ENCODE results near the gene CARD8. TPM values are rescaled to one million over a fixed set of nuclear protein-coding genes. Genes with fewer than 3 reads are reported as not detected.

CARD8 gene
- polyA plus RNA-seq, 1 donor from 2014 or later: 23.0 TPM

DNA sequence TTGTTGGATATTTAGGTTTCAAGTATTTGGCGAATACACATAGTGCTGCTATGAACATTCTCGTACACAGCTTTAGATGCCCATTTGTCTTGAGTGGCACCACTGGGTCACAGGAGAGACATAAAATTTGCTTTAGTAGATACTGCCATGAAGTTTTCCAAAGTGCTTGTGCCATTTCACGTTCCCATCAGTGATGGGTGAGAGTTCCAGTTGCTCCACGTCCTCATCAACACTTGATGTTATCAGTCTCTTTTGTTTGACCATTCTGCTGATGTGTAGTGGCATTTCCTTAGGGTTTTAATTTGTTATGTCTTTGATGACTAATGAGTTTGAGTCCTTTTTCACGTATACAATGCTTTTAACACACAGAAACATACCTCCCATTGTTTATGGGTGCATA, 74.2 kb downstream of the CARD8 start:
- H3K36me3 ChIP-seq (ENCODE audit: insufficient read depth, low read length): no peaks in the 10 kb centered on the region
- no peak overlapping the region for H3K27ac ChIP-seq (ENCODE audit: low read length)
- H2AFZ ChIP-seq (ENCODE audit: low read depth, low read length): no peak overlapping the region
- no peaks in the 10 kb centered on the region for H3K79me2 ChIP-seq (replicated peaks; ENCODE audit: insufficient read depth, low read length)
- no peaks in the 10 kb centered on the region for H3K9me2 ChIP-seq (ENCODE audit: insufficient read depth, low read length)
- H3F3A ChIP-seq (ENCODE audit: insufficient read depth, low read length, poor library complexity, severe bottlenecking): no peaks in the 10 kb centered on the region
- H3K4me2 ChIP-seq (ENCODE audit: low read length): no peak overlapping the region
- no peak overlapping the region for H3K4me3 ChIP-seq (ENCODE audit: low read length)
- TF ChIP-seq TAF1 (IDR thresholded peaks at IDR 0.05; ENCODE audit: low read depth) (no peak), MXI1 (conservative IDR thresholded peaks at IDR 0.05; ENCODE audit: poor library complexity, severe bottlenecking) (no peak), POLR2AphosphoS5 (IDR thresholded peaks at IDR 0.05) (no peak)
- no peaks in the 10 kb centered on the region for H3K27me3 ChIP-seq (ENCODE audit: insufficient read depth, low read depth, low read length)
- no peak overlapping the region for H3K9ac ChIP-seq (ENCODE audit: low read length)
- H3K9me3 ChIP-seq (ENCODE audit: low read length): peaks cover 11% of the 10 kb centered on the region
- no peaks in the 10 kb centered on the region for H4K20me1 ChIP-seq (ENCODE audit: insufficient read depth)

DNA sequence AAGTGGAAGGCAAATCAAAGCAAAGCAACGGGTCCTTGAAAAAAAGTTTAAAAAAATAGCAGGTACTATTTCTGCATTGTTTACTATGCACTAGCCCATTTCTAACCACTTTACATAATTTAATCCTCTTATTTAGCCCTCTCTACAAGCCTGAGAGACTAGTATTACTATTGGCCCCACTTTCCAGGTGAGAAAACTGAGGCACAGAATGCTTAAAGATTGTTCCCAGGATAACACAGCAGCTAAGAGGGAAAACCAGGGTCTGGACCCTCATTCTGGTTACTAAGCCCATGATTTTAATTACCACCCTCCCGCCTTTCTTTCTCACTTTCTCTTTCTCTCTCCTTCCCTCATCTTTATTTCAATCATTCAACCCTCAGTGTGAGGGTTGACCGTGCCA, 79.5 kb downstream of the CARD8 start:
- no peak overlapping the region for H3K4me2 ChIP-seq (ENCODE audit: low read length)
- H3K9me2 ChIP-seq (ENCODE audit: insufficient read depth, low read length): no peaks in the 10 kb centered on the region
- no peaks in the 10 kb centered on the region for H3K27me3 ChIP-seq (ENCODE audit: insufficient read depth, low read depth, low read length)
- H3K9ac ChIP-seq (ENCODE audit: low read length): no peak overlapping the region
- H3K27ac ChIP-seq (ENCODE audit: low read length): no peak overlapping the region
- H3K36me3 ChIP-seq (ENCODE audit: insufficient read depth, low read length): no peaks in the 10 kb centered on the region
- H3K79me2 ChIP-seq (replicated peaks; ENCODE audit: insufficient read depth, low read length): peaks cover 3% of the 10 kb centered on the region
- no peak overlapping the region for H3K4me3 ChIP-seq (ENCODE audit: low read length)
- H3K9me3 ChIP-seq (ENCODE audit: low read length): peaks cover under 1% of the 10 kb centered on the region
- H3F3A ChIP-seq (ENCODE audit: insufficient read depth, low read length, poor library complexity, severe bottlenecking): no peaks in the 10 kb centered on the region
- H2AFZ ChIP-seq (ENCODE audit: low read depth, low read length): no peak overlapping the region
- no peaks in the 10 kb centered on the region for H4K20me1 ChIP-seq (ENCODE audit: insufficient read depth)
- TF ChIP-seq EP300 (conservative IDR thresholded peaks at IDR 0.05; ENCODE audit: poor library complexity, severe bottlenecking) (no peak), POLR2AphosphoS5 (IDR thresholded peaks at IDR 0.05) (no peak), MXI1 (conservative IDR thresholded peaks at IDR 0.05; ENCODE audit: poor library complexity, severe bottlenecking) (no peak), EZH2 (IDR thresholded peaks at IDR 0.05; ENCODE audit: borderline replicate concordance, insufficient read depth, low read length, poor library complexity, severe bottlenecking) (no peak)
- TF ChIP-seq, protein P1, sequence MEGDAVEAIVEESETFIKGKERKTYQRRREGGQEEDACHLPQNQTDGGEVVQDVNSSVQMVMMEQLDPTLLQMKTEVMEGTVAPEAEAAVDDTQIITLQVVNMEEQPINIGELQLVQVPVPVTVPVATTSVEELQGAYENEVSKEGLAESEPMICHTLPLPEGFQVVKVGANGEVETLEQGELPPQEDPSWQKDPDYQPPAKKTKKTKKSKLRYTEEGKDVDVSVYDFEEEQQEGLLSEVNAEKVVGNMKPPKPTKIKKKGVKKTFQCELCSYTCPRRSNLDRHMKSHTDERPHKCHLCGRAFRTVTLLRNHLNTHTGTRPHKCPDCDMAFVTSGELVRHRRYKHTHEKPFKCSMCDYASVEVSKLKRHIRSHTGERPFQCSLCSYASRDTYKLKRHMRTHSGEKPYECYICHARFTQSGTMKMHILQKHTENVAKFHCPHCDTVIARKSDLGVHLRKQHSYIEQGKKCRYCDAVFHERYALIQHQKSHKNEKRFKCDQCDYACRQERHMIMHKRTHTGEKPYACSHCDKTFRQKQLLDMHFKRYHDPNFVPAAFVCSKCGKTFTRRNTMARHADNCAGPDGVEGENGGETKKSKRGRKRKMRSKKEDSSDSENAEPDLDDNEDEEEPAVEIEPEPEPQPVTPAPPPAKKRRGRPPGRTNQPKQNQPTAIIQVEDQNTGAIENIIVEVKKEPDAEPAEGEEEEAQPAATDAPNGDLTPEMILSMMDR (IDR thresholded peaks at IDR 0.05; ENCODE audit: poor library complexity, severe bottlenecking): no peak

DNA sequence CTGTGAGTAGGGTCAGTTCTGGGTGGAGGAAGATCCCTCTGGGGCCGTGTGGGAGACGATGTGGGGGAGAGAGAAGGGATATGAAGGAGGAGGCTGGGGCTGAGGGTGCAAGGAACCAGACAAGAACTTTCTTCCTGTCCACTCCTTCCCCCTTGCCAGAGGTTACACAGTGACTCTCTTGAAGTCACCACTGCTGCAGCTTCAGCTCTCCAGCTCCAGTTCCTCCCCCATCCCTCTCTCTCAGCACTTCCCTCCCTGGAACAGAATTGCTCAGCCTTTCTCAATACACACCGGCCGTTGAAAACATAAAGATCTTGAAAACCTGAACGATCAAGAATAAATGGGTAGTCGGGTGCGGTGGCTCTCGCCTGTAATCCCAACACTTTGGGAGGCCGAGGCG, 80.1 kb downstream of the CARD8 start:
- H4K20me1 ChIP-seq (ENCODE audit: insufficient read depth): no peaks in the 10 kb centered on the region
- no peak overlapping the region for H3K27ac ChIP-seq (ENCODE audit: low read length)
- no peak overlapping the region for H3K4me3 ChIP-seq (ENCODE audit: low read length)
- H3F3A ChIP-seq (ENCODE audit: insufficient read depth, low read length, poor library complexity, severe bottlenecking): no peaks in the 10 kb centered on the region
- H3K9ac ChIP-seq (ENCODE audit: low read length): no peak overlapping the region
- no peak overlapping the region for H3K4me2 ChIP-seq (ENCODE audit: low read length)
- H2AFZ ChIP-seq (ENCODE audit: low read depth, low read length): no peak overlapping the region
- no peaks in the 10 kb centered on the region for H3K36me3 ChIP-seq (ENCODE audit: insufficient read depth, low read length)
- no peak for TF ChIP-seq EP300 (conservative IDR thresholded peaks at IDR 0.05; ENCODE audit: poor library complexity, severe bottlenecking)
- no peak for TF ChIP-seq MXI1 (conservative IDR thresholded peaks at IDR 0.05; ENCODE audit: poor library complexity, severe bottlenecking)
- TF ChIP-seq, protein P2, sequence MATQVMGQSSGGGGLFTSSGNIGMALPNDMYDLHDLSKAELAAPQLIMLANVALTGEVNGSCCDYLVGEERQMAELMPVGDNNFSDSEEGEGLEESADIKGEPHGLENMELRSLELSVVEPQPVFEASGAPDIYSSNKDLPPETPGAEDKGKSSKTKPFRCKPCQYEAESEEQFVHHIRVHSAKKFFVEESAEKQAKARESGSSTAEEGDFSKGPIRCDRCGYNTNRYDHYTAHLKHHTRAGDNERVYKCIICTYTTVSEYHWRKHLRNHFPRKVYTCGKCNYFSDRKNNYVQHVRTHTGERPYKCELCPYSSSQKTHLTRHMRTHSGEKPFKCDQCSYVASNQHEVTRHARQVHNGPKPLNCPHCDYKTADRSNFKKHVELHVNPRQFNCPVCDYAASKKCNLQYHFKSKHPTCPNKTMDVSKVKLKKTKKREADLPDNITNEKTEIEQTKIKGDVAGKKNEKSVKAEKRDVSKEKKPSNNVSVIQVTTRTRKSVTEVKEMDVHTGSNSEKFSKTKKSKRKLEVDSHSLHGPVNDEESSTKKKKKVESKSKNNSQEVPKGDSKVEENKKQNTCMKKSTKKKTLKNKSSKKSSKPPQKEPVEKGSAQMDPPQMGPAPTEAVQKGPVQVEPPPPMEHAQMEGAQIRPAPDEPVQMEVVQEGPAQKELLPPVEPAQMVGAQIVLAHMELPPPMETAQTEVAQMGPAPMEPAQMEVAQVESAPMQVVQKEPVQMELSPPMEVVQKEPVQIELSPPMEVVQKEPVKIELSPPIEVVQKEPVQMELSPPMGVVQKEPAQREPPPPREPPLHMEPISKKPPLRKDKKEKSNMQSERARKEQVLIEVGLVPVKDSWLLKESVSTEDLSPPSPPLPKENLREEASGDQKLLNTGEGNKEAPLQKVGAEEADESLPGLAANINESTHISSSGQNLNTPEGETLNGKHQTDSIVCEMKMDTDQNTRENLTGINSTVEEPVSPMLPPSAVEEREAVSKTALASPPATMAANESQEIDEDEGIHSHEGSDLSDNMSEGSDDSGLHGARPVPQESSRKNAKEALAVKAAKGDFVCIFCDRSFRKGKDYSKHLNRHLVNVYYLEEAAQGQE (IDR thresholded peaks at IDR 0.05; ENCODE audit: borderline replicate concordance): no peak
- no peak for TF ChIP-seq SMC3 (conservative IDR thresholded peaks at IDR 0.05; ENCODE audit: poor library complexity)
- no peak for TF ChIP-seq POLR2AphosphoS5 (IDR thresholded peaks at IDR 0.05)
- TF ChIP-seq EZH2 (IDR thresholded peaks at IDR 0.05; ENCODE audit: borderline replicate concordance, insufficient read depth, low read length, poor library complexity, severe bottlenecking): no peak
- TF ChIP-seq, protein P1 (IDR thresholded peaks at IDR 0.05; ENCODE audit: poor library complexity, severe bottlenecking): no peak
- no peak for TF ChIP-seq RAD21 (conservative IDR thresholded peaks at IDR 0.05)
- no peak for TF ChIP-seq TAF1 (IDR thresholded peaks at IDR 0.05; ENCODE audit: low read depth)
- H3K79me2 ChIP-seq (replicated peaks; ENCODE audit: insufficient read depth, low read length): peaks cover 9% of the 10 kb centered on the region
- no peaks in the 10 kb centered on the region for H3K27me3 ChIP-seq (ENCODE audit: insufficient read depth, low read depth, low read length)
- no peaks in the 10 kb centered on the region for H3K9me3 ChIP-seq (ENCODE audit: low read length)
- H3K9me2 ChIP-seq (ENCODE audit: insufficient read depth, low read length): no peaks in the 10 kb centered on the region
